ENCODE results near the gene GSTCD. TPM values are rescaled to one million over a fixed set of nuclear protein-coding genes. Genes with fewer than 3 reads are reported as not detected.

The GSTCD gene
- total and polyA plus RNA-seq, 5 donors: 2.1 to 6.3 (median 6.2) TPM

DNA sequence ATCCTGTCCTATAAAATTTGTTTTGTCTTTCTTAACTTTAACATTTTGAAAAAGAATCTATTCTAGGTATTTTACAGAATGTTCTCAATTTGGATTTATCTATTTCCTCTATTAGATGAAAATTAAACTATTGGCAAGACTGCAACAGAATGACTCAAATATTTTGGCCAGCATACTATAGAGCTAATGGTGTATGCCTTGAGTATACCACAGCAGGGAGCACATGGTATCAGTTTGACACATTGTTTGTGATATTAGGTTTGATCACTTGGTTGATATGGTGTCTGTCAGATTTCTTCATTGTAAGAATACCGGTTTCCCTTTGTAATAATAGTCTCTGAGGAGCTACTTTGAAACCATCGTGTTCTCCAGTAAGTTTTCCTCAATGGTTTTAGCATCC, 98.9 kb downstream of the GSTCD start:
- intact Hi-C loops (cut with DNase I): no loop called here
- ATAC-seq: no peak
- Histone ChIP-seq H3K27ac (ENCODE audit: low read length) (no peak overlapping the region), H3K4me1 (ENCODE audit: control insufficient read depth, insufficient read depth, low read length) (no peaks in the 10 kb centered on the region), H3K4me3 (ENCODE audit: low read length) (no peak overlapping the region), H3K9me3 (ENCODE audit: control insufficient read depth, low read length) (no peaks in the 10 kb centered on the region), H3K27me3 (ENCODE audit: control insufficient read depth, insufficient read depth) (no peaks in the 10 kb centered on the region)
- DNase-seq: no peak
- WGBS: 89% methylated on average over 2 of the region's 2 CpGs

GRCh38 chr4:105808030-105808749, 99.6 kb downstream of the GSTCD start:
- intact Hi-C loops (cut with DNase I): no loop called here
- H3K4me3 ChIP-seq (ENCODE audit: low read length): no peak overlapping the region
- DNase-seq (no peak), ATAC-seq (no peak)
- H3K27ac ChIP-seq (ENCODE audit: low read length): no peak overlapping the region
- H3K4me1 ChIP-seq (ENCODE audit: control insufficient read depth, insufficient read depth, low read length): no peaks in the 10 kb centered on the region
- no peaks in the 10 kb centered on the region for H3K27me3 ChIP-seq (ENCODE audit: control insufficient read depth, insufficient read depth)
- no peaks in the 10 kb centered on the region for H3K9me3 ChIP-seq (ENCODE audit: control insufficient read depth, low read length)
- WGBS: 79% methylated on average over 3 of the region's 3 CpGs

DNA sequence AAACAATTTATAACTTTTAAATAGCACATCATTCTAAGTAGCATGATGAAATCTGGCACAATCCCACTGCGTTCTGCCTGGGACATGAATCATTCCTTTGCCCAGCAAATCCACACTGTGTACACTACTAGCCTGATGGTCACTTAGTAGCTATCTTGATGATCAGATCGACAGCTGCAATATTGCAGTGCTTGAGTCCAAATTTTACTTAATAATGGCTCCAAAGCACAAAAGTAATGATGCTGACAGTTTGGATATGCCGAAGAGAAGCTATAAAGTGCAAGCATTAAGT, 100.1 kb downstream of the GSTCD start:
- no peak for ATAC-seq
- H3K27me3 ChIP-seq (ENCODE audit: control insufficient read depth, insufficient read depth): no peaks in the 10 kb centered on the region
- no peak overlapping the region for H3K27ac ChIP-seq (ENCODE audit: low read length)
- DNase-seq: no peak
- intact Hi-C loops (cut with DNase I): no loop called here
- H3K4me1 ChIP-seq (ENCODE audit: control insufficient read depth, insufficient read depth, low read length): no peaks in the 10 kb centered on the region
- WGBS: 76% methylated on average over 3 of the region's 3 CpGs
- H3K4me3 ChIP-seq (ENCODE audit: low read length): no peak overlapping the region
- no peaks in the 10 kb centered on the region for H3K9me3 ChIP-seq (ENCODE audit: control insufficient read depth, low read length)

DNA sequence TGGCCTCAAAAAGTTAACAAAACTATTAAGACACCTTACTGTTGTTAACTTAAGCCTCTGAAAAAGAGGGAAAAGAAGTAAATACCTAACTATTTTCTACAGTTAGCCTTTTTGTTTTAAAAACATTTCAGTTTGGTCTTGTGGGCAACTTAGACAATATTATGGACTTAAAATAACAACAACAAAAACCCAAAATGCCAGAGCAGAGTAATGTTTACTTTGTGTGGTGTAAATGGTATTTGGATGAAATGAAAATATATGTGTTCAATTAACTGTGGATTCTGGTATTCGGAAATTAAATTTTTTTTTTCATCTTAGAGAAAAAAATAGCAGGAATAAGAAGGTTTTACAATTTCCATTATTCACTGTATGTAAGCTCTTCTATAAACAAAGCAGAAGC, 107.1 kb downstream of the GSTCD start:
- Histone ChIP-seq H3K9me3 (ENCODE audit: control insufficient read depth, low read length) (no peaks in the 10 kb centered on the region), H3K4me1 (ENCODE audit: control insufficient read depth, insufficient read depth, low read length) (no peaks in the 10 kb centered on the region), H3K4me3 (ENCODE audit: low read length) (no peak overlapping the region), H3K27ac (ENCODE audit: low read length) (no peak overlapping the region), H3K27me3 (ENCODE audit: control insufficient read depth, insufficient read depth) (no peaks in the 10 kb centered on the region)
- ATAC-seq: no peak
- DNase-seq: no peak
- 92% methylated on average over 1 of the region's 1 CpG for WGBS
- intact Hi-C loops (cut with DNase I): no loop called here

DNA sequence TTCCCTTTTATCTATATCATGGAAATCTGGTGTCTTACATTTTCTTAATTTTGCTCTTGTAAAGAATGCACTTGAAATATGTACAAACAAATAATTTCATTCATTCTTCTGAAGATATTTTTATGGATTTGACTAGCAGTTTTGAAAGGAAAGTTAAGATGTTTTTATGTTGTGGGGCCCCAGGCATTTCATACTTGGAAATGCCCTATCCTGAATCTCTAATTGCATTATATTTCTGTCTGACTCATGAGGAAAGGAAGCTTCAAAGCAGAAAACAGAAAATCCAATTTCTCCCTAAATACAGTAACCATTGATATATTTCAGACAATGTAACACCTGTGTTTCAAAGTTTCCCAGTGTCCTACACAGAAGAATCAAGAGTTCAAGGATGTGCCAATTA, 113.5 kb downstream of the GSTCD start:
- intact Hi-C loops (cut with DNase I): no loop called here
- no peaks in the 10 kb centered on the region for H3K9me3 ChIP-seq (ENCODE audit: control insufficient read depth, low read length)

DNA sequence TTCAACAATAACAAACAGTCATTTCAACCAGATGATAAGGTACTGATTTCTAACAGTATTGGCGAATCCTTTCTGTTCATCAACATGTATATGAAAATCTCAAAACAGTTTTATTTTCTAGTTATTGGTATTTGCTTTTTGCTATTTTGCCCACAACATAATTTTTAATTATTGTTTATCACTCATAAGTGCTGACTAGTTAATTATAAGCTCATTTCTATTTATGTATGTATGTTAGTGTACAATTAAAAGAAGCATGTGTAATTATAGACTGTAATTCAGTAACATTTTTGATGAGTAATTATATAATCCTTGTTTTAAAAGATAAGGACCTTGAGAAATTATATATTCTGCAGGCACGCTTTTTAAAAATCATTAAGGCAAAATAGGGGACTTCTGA, 119.5 kb downstream of the GSTCD start:
- Histone ChIP-seq H3K27ac (ENCODE audit: low read length) (no peak overlapping the region), H3K4me3 (ENCODE audit: low read length) (no peak overlapping the region), H3K4me1 (ENCODE audit: control insufficient read depth, insufficient read depth, low read length) (no peaks in the 10 kb centered on the region), H3K9me3 (ENCODE audit: control insufficient read depth, low read length) (no peaks in the 10 kb centered on the region), H3K27me3 (ENCODE audit: control insufficient read depth, insufficient read depth) (no peaks in the 10 kb centered on the region)
- DNase-seq: no peak
- WGBS: 98% methylated on average over 2 of the region's 2 CpGs
- intact Hi-C loops (cut with DNase I): no loop called here
- ATAC-seq: no peak

More for the DNA sequence above, 113.5 kb downstream of the GSTCD start:
- H3K4me3 ChIP-seq (ENCODE audit: low read length): no peak overlapping the region
- ATAC-seq: no peak
- H3K4me1 ChIP-seq (ENCODE audit: control insufficient read depth, insufficient read depth, low read length): no peaks in the 10 kb centered on the region
- H3K27ac ChIP-seq (ENCODE audit: low read length): no peak overlapping the region
- no peak for DNase-seq
- no peaks in the 10 kb centered on the region for H3K27me3 ChIP-seq (ENCODE audit: control insufficient read depth, insufficient read depth)

DNA sequence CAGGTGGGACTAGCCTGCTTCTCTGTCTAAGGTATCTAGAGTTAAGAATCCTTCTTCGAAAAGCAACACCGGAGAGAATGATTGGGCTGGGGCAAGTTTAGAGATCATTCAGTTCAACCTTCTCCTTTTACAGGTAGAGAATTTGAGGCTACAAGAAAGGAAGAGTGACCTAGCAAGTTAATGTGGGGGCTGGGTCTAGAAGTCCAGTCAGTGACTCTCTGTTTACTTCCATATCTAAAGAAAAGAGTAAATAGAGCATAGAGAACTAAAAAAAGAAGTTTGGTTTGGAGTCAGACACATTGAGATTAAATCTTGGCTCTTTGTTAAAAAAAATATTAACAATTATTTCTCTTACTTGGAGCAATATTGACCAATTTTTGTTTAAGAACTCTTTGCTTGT, 122.6 kb downstream of the GSTCD start:
- Histone ChIP-seq H3K4me1 (ENCODE audit: control insufficient read depth, insufficient read depth, low read length) (no peaks in the 10 kb centered on the region), H3K4me3 (ENCODE audit: low read length) (no peak overlapping the region), H3K9me3 (ENCODE audit: control insufficient read depth, low read length) (no peaks in the 10 kb centered on the region), H3K27me3 (ENCODE audit: control insufficient read depth, insufficient read depth) (no peaks in the 10 kb centered on the region), H3K27ac (ENCODE audit: low read length) (no peak overlapping the region)
- WGBS: 100% methylated on average over 2 of the region's 2 CpGs
- intact Hi-C loops (cut with DNase I): no loop called here
- no peak for ATAC-seq
- DNase-seq: no peak

GRCh38 chr4:105835177-105835576, 126.6 kb downstream of the GSTCD start:
- Histone ChIP-seq H3K27me3 (ENCODE audit: control insufficient read depth, insufficient read depth) (no peaks in the 10 kb centered on the region), H3K9me3 (ENCODE audit: control insufficient read depth, low read length) (no peaks in the 10 kb centered on the region), H3K4me3 (ENCODE audit: low read length) (no peak overlapping the region), H3K4me1 (ENCODE audit: control insufficient read depth, insufficient read depth, low read length) (no peaks in the 10 kb centered on the region), H3K27ac (ENCODE audit: low read length) (no peak overlapping the region)
- DNase-seq (peak in 1 of 3 donors; percentile 29), ATAC-seq (no peak)
- 98% methylated on average over 6 of the region's 6 CpGs for WGBS
- intact Hi-C loops (cut with DNase I): no loop called here

DNA sequence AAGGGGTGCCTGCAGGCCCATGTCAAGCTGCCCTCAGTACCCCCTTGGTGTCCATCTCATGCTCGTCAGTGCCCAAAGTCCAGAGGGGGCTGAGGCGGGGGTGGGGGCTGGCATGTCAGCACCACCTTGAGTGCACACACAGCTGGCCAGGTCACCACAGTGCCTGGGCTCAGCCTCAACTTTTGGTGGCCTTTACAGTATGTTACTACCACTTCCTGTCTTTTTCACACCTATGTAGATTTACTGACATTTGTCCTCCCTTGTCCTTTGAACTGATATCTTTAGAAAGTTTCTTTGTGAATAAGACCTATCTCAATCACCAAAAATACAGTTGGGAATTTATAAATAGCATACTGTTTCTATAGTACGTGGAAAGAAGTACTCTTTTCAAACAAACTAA, 128.0 kb downstream of the GSTCD start:
- intact Hi-C loops (cut with DNase I): no loop called here
- DNase-seq: no peak

GRCh38 chr4:105837037-105837436, 128.5 kb downstream of the GSTCD start:
- ATAC-seq (no peak), DNase-seq (no peak)
- Histone ChIP-seq H3K27ac (ENCODE audit: low read length) (no peak overlapping the region), H3K4me3 (ENCODE audit: low read length) (no peak overlapping the region), H3K9me3 (ENCODE audit: control insufficient read depth, low read length) (no peaks in the 10 kb centered on the region), H3K4me1 (ENCODE audit: control insufficient read depth, insufficient read depth, low read length) (no peaks in the 10 kb centered on the region), H3K27me3 (ENCODE audit: control insufficient read depth, insufficient read depth) (no peaks in the 10 kb centered on the region)
- intact Hi-C loops (cut with DNase I): no loop called here
- WGBS: 72% methylated on average over 2 of the region's 2 CpGs

More for the DNA sequence above, 128.0 kb downstream of the GSTCD start:
- no peak for ATAC-seq
- Histone ChIP-seq H3K27me3 (ENCODE audit: control insufficient read depth, insufficient read depth) (no peaks in the 10 kb centered on the region), H3K9me3 (ENCODE audit: control insufficient read depth, low read length) (no peaks in the 10 kb centered on the region), H3K4me3 (ENCODE audit: low read length) (no peak overlapping the region), H3K27ac (ENCODE audit: low read length) (no peak overlapping the region), H3K4me1 (ENCODE audit: control insufficient read depth, insufficient read depth, low read length) (no peaks in the 10 kb centered on the region)
- 88% methylated on average over 3 of the region's 3 CpGs for WGBS

DNA sequence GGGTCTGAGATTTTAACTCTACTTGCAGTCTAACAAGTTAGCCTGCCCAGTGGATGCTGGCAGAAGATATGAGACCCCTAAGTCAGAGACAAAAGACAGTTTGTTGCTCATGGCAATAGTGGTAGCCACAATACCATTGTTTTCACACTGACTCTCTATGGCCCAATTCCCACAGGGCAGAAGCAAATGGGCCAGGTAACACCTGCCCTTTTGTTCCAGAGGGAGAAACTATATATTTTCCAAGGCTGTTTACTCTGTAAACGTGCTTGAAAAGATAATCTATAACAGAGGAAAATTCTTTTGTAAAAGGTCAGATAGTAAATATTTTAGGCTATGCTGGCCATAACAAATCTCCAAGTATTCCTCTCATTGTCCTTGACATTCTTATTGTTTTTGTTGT, 129.5 kb downstream of the GSTCD start:
- Histone ChIP-seq H3K4me3 (ENCODE audit: low read length) (no peak overlapping the region), H3K9me3 (ENCODE audit: control insufficient read depth, low read length) (no peaks in the 10 kb centered on the region), H3K4me1 (ENCODE audit: control insufficient read depth, insufficient read depth, low read length) (no peaks in the 10 kb centered on the region), H3K27ac (ENCODE audit: low read length) (no peak overlapping the region), H3K27me3 (ENCODE audit: control insufficient read depth, insufficient read depth) (no peaks in the 10 kb centered on the region)
- no peak for DNase-seq
- ATAC-seq: no peak
- 86% methylated on average over 1 of the region's 1 CpG for WGBS
- intact Hi-C loops (cut with DNase I): no loop called here

All from right cardiac atrium (tissue), 5 donors.